Measurements from ENCODE around the gene PLCH1.

Gene PLCH1

GRCh38 chr3:155744626-155745324 is at the start of gene PLCH1:
TSS of gene PLCH1 (minus strand) at chr3:155745071. CDS start at chr3:155704224, 40,847 bp downstream.
- Histone ChIP-seq H3K27ac (no peak within 1 kb of the TSS), H3K36me3 (replicated peaks) (no peaks in the 10 kb centered on the region), H3K4me3 (ENCODE audit: low read depth, low read length) (peak within 1 kb of the TSS; percentile 77), H3K27me3 (replicated peaks) (no peaks in the 10 kb centered on the region)
- TF ChIP-seq CTCF (IDR thresholded peaks at IDR 0.05; ENCODE audit: low read depth, low read length, missing control alignments), result no peak
- peak; percentile 47 for DNase-seq
- in situ Hi-C loops (cut with HindIII; ENCODE audit: low pct_ligation_motif_present, low sequenced_read_pairs), result no loop called here

- in situ Hi-C loops (cut with HindIII; ENCODE audit: low pct_ligation_motif_present, low sequenced_read_pairs), result no loop called here
Measured at GRCh38 chr3:155792532-155792931, 47.7 kb upstream of the PLCH1 start.

GRCh38 chr3:155791190-155791589 is 46.3 kb upstream of the PLCH1 start:
- Histone ChIP-seq H3K27ac (no peak overlapping the region), H3K36me3 (replicated peaks) (no peaks in the 10 kb centered on the region), H3K4me3 (ENCODE audit: low read depth, low read length) (no peak overlapping the region), H3K27me3 (replicated peaks) (no peaks in the 10 kb centered on the region)
- no peak for TF ChIP-seq CTCF (IDR thresholded peaks at IDR 0.05; ENCODE audit: low read depth, low read length, missing control alignments)
- DNase-seq, result no peak
- in situ Hi-C loops (cut with HindIII; ENCODE audit: low pct_ligation_motif_present, low sequenced_read_pairs), result no loop called here

More at GRCh38 chr3:155792532-155792931, 47.7 kb upstream of the PLCH1 start:
- Histone ChIP-seq H3K27ac (no peak overlapping the region), H3K36me3 (replicated peaks) (no peaks in the 10 kb centered on the region), H3K4me3 (ENCODE audit: low read depth, low read length) (no peak overlapping the region), H3K27me3 (replicated peaks) (no peaks in the 10 kb centered on the region)
- DNase-seq, result no peak
- no peak for TF ChIP-seq CTCF (IDR thresholded peaks at IDR 0.05; ENCODE audit: low read depth, low read length, missing control alignments)

- Histone ChIP-seq H3K36me3 (replicated peaks) (no peaks in the 10 kb centered on the region), H3K4me3 (ENCODE audit: low read depth, low read length) (no peak overlapping the region), H3K27ac (no peak overlapping the region), H3K27me3 (replicated peaks) (no peaks in the 10 kb centered on the region)
- in situ Hi-C loops (cut with HindIII; ENCODE audit: low pct_ligation_motif_present, low sequenced_read_pairs), result no loop called here
- no peak for DNase-seq
- TF ChIP-seq CTCF (IDR thresholded peaks at IDR 0.05; ENCODE audit: low read depth, low read length, missing control alignments), result no peak
Measured at GRCh38 chr3:155790272-155790925, 45.5 kb upstream of the PLCH1 start.

- H3K4me3 ChIP-seq (ENCODE audit: low read depth, low read length), result no peak overlapping the region
- no peaks in the 10 kb centered on the region for H3K27me3 ChIP-seq (replicated peaks)
- no peak overlapping the region for H3K27ac ChIP-seq
- H3K36me3 ChIP-seq (replicated peaks), result no peaks in the 10 kb centered on the region
- no peak for DNase-seq
- TF ChIP-seq CTCF (IDR thresholded peaks at IDR 0.05; ENCODE audit: low read depth, low read length, missing control alignments), result no peak
- in situ Hi-C loops (cut with HindIII; ENCODE audit: low pct_ligation_motif_present, low sequenced_read_pairs), result no loop called here
Measured at GRCh38 chr3:155785662-155786295, 40.9 kb upstream of the PLCH1 start.

All from brain microvascular endothelial cell (primary cell).